SH-SY5Y (cell line): Measurements from ENCODE around the gene ARFGAP3.

ENCODE experiments used
- GATA2 ChIP-seq: IDR thresholded peaks from 2 replicates; pipeline ENCODE4 v1.6.1; 2011; ENCODE audit warnings: mild to moderate bottlenecking, low read depth, low read length
- GATA3 ChIP-seq: IDR thresholded peaks from 2 replicates; pipeline ENCODE4 v1.6.1; 2011; ENCODE audit warnings: low read depth, mild to moderate bottlenecking, low read length, moderate library complexity

DNA sequence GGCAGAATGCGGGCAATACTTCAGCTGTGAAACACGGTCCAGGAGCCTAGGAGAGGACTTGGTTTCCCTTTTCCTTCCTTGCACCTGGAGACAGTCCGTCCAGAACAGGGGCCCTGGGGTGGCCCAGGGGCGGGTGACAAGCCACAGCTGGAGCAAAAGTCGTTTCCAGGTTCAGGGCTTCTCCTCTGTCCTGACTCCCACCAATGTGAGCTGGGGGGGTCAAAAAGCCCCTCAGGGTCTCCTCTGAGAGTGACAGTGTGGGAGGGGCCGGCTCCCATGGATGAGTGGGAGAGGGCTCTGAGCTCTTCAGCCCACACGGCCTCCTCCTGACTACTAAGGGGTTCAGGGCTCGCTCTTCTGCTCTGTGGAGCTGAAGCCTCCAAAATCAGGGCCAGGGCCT is 20.1 kb upstream of the ARFGAP3 start:
- TF ChIP-seq GATA2 (no peak), GATA3 (no peak)
